OCI-LY1 (cell line): Measurements from ENCODE around the gene NUP210.

ENCODE experiments used
- H2AFZ ChIP-seq: fragments of 200-600 bp; sonication (generic), shearing (Covaris generic); 2 replicates; pipeline ENCODE4 v1.6.0; 2014; ENCODE audit warnings: antibody characterized with exemption, mild to moderate bottlenecking, low read length
- H3F3A ChIP-seq: fragments of 200-600 bp; sonication (generic), shearing (Covaris generic); 2 replicates; pipeline ENCODE4 v1.6.0; 2014; ENCODE audit warnings: mild to moderate bottlenecking, antibody characterized with exemption, low read length, moderate library complexity; ENCODE audit not compliant: insufficient read depth
- H3K27ac ChIP-seq: fragments of 200-600 bp; sonication (generic); 2 replicates; pipeline ENCODE4 v1.5.1; 2014; ENCODE audit warnings: low read length, mixed run types, mild to moderate bottlenecking, low read depth; ENCODE audit not compliant: poor library complexity, severe bottlenecking
- H3K27me3 ChIP-seq: fragments of 200-600 bp; sonication (generic); 2 replicates; pipeline ENCODE4 v1.6.0; 2014; ENCODE audit warnings: antibody characterized with exemption, mild to moderate bottlenecking, low read length, moderate library complexity; ENCODE audit not compliant: insufficient read depth
- H3K36me3 ChIP-seq: fragments of 200-600 bp; sonication (generic); 2 replicates; pipeline ENCODE4 v1.6.1; 2014; ENCODE audit warnings: mild to moderate bottlenecking, antibody characterized with exemption, low read length, moderate library complexity, mixed read lengths; ENCODE audit not compliant: insufficient read depth
- H3K4me1 ChIP-seq: fragments of 200-600 bp; sonication (generic); 2 replicates; pipeline ENCODE4 v1.5.1; 2014; ENCODE audit warnings: mild to moderate bottlenecking, low read length, moderate library complexity; ENCODE audit not compliant: insufficient read depth, severe bottlenecking
- H3K4me2 ChIP-seq: fragments of 200-600 bp; sonication (generic), shearing (Covaris generic); 2 replicates; pipeline ENCODE4 v1.6.1; 2014; ENCODE audit warnings: low read length
- H3K4me3 ChIP-seq: fragments of 200-600 bp; sonication (generic); 2 replicates; pipeline ENCODE4 v1.5.1; 2014; ENCODE audit warnings: low read length, low read depth, mild to moderate bottlenecking, mixed read lengths; ENCODE audit not compliant: poor library complexity, severe bottlenecking
- H3K79me2 ChIP-seq: fragments of 200-600 bp; shearing (Covaris generic); 2 replicates; pipeline ENCODE4 v1.6.1; 2016; ENCODE audit warnings: mixed run types, low read length, mixed read lengths; ENCODE audit not compliant: insufficient read depth
- H3K9ac ChIP-seq: fragments of 200-600 bp; sonication (generic), shearing (Covaris generic); 2 replicates; pipeline ENCODE4 v1.6.1; 2014; ENCODE audit warnings: mild to moderate bottlenecking, low read length, mixed read lengths
- H3K9me2 ChIP-seq: fragments of 200-600 bp; sonication (generic), shearing (Covaris generic); 2 replicates; pipeline ENCODE4 v1.6.1; 2014; ENCODE audit warnings: low read depth, mild to moderate bottlenecking, low read length, mixed read lengths
- H3K9me3 ChIP-seq: fragments of 200-600 bp; shearing (Covaris generic); 2 replicates; pipeline ENCODE4 v1.6.1; 2014; ENCODE audit warnings: low read length, mixed read lengths
- H4K20me1 ChIP-seq: fragments of 200-600 bp; sonication (generic), shearing (Covaris generic); 2 replicates; pipeline ENCODE4 v1.6.0; 2016; ENCODE audit warnings: mild to moderate bottlenecking, low read length; ENCODE audit not compliant: insufficient read depth
- CTCF ChIP-seq: fragments of 200-600 bp; sonication (generic), shearing (Covaris generic); IDR thresholded peaks from 2 replicates; pipeline ENCODE4 v1.5.1; 2017; ENCODE audit warnings: mild to moderate bottlenecking, antibody characterized with exemption, low read length, moderate library complexity, mixed read lengths
- EZH2 ChIP-seq: fragments of 200-600 bp; sonication (generic), shearing (Covaris generic); IDR thresholded peaks from 2 replicates; pipeline ENCODE4 v1.8.0; 2017; ENCODE audit warnings: borderline replicate concordance, mixed run types, mild to moderate bottlenecking, antibody characterized with exemption, low read length, moderate library complexity, mixed read lengths

The NUP210 gene

GRCh38 chr3:13415236-13415986 lies 4.7 kb downstream of the NUP210 start:
- Histone ChIP-seq H3K4me3 (peak overlapping the region; percentile 91), H3K4me2 (peak overlapping the region; percentile 89), H4K20me1 (no peaks in the 10 kb centered on the region), H3K9me2 (no peaks in the 10 kb centered on the region), H3K4me1 (peaks cover 61% of the 10 kb centered on the region), H3K79me2 (peaks cover 84% of the 10 kb centered on the region), H3F3A (peaks cover 20% of the 10 kb centered on the region), H3K9ac (peak overlapping the region; percentile 92), H2AFZ (no peak overlapping the region), H3K27me3 (no peaks in the 10 kb centered on the region), H3K27ac (peak overlapping the region; percentile 92), H3K36me3 (peaks cover 46% of the 10 kb centered on the region), H3K9me3 (no peaks in the 10 kb centered on the region)
- no peak for TF ChIP-seq EZH2
- no peak for TF ChIP-seq CTCF

GRCh38 chr3:13414040-13414729 lies 5.9 kb downstream of the NUP210 start:
- Histone ChIP-seq H3K79me2 (peaks cover 91% of the 10 kb centered on the region), H3K4me2 (peak overlapping the region; percentile 89), H3K36me3 (peaks cover 58% of the 10 kb centered on the region), H3K27ac (peak overlapping the region; percentile 92), H3K27me3 (no peaks in the 10 kb centered on the region), H2AFZ (no peak overlapping the region), H4K20me1 (no peaks in the 10 kb centered on the region), H3K4me1 (peaks cover 59% of the 10 kb centered on the region), H3F3A (peaks cover 20% of the 10 kb centered on the region), H3K9ac (peak overlapping the region; percentile 92; the same call in 1 of the 2 replicates), H3K9me3 (peaks cover under 1% of the 10 kb centered on the region; the same call in 1 of the 2 replicates), H3K9me2 (no peaks in the 10 kb centered on the region), H3K4me3 (peak overlapping the region; percentile 91)
- no peak for TF ChIP-seq EZH2
- no peak for TF ChIP-seq CTCF

DNA sequence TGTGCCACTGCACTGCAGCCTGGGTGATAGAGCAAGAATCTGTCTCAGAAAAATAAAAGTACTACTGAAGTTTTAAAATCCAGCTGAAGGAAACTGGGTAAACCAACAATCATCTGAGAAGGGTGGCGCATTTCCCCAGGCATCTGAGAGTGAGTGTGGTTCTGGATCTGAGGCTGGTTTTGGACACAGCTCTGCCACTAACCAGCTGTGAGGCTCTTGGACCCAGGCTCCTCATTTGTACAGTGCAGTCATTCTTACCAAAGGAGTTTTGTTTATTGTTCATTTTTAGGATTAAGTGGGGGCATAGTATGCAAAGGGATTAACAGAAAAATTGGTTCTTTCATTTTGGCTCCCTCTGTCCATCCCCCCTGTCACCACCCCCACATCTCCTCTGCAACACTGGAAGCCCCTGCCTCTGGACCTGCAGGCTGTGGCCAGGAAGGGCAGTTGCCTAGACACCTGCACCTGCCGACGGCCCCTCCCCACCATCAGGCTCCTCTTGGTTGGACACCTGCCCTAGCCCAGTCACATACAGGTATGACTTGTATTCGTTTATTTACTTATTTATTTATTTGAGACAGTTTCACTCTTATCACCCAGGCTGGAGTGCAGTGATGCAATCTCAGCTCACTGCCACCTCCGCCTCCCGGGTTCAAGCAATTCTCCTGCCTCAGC lies 8.8 kb downstream of the NUP210 start:
- Histone ChIP-seq H3K79me2 (peaks cover 91% of the 10 kb centered on the region), H4K20me1 (no peaks in the 10 kb centered on the region), H3K4me3 (no peak overlapping the region), H3K9me2 (no peaks in the 10 kb centered on the region), H3K27me3 (no peaks in the 10 kb centered on the region), H2AFZ (no peak overlapping the region), H3K9ac (no peak overlapping the region), H3K36me3 (peaks cover 62% of the 10 kb centered on the region), H3F3A (0 out of 2 replicates have a peak, but pooled peaks cover 6% of the 10 kb centered on the region), H3K9me3 (peaks cover 5% of the 10 kb centered on the region; the same call in 1 of the 2 replicates), H3K4me1 (peaks cover 30% of the 10 kb centered on the region), H3K27ac (no peak overlapping the region), H3K4me2 (no peak overlapping the region)
- TF ChIP-seq EZH2 (no peak), CTCF (no peak)
